Mucosa of stomach (tissue), 1 donor: Measurements from ENCODE around the gene TMEM167A.

Experiments
- H3K27me3 ChIP-seq: one replicate; pipeline ENCODE4 v1.7.0; 2013; ENCODE audit warnings: mild to moderate bottlenecking, low read length; ENCODE audit not compliant: control insufficient read depth, insufficient read depth
- H3K36me3 ChIP-seq: one replicate; pipeline ENCODE4 v1.7.0; 2013; ENCODE audit warnings: low read length; ENCODE audit not compliant: control insufficient read depth, insufficient read depth
- H3K4me1 ChIP-seq: one replicate; pipeline ENCODE4 v1.7.0; 2013; ENCODE audit warnings: mild to moderate bottlenecking, low read length; ENCODE audit not compliant: control insufficient read depth, insufficient read depth
- H3K4me3 ChIP-seq: one replicate; pipeline ENCODE4 v1.7.0; 2013; ENCODE audit warnings: low read length
- H3K9ac ChIP-seq: one replicate; pipeline ENCODE4 v1.7.0; 2013; ENCODE audit warnings: mild to moderate bottlenecking, low read length, moderate library complexity
- H3K9me3 ChIP-seq: one replicate; pipeline ENCODE4 v1.7.0; 2013; ENCODE audit warnings: mild to moderate bottlenecking, low read length, moderate library complexity; ENCODE audit not compliant: control insufficient read depth
- donor health status: Pancreatic carcinoma.

The TMEM167A gene

GRCh38 chr5:83048811-83049210 lies 28.4 kb downstream of the TMEM167A start:
- H3K27me3 ChIP-seq = no peaks in the 10 kb centered on the region
- H3K9ac ChIP-seq = no peak overlapping the region
- H3K36me3 ChIP-seq = no peaks in the 10 kb centered on the region
- no peaks in the 10 kb centered on the region for H3K4me1 ChIP-seq
- H3K9me3 ChIP-seq = no peaks in the 10 kb centered on the region
- no peak overlapping the region for H3K4me3 ChIP-seq

- Histone ChIP-seq H3K9me3 (no peaks in the 10 kb centered on the region), H3K27me3 (no peaks in the 10 kb centered on the region), H3K9ac (no peak overlapping the region), H3K4me3 (no peak overlapping the region), H3K36me3 (no peaks in the 10 kb centered on the region), H3K4me1 (no peaks in the 10 kb centered on the region)
These were observed 28.9 kb downstream of the TMEM167A start for GRCh38 chr5:83048277-83048676.

GRCh38 chr5:83044926-83045325 lies 32.3 kb downstream of the TMEM167A start:
- H3K4me1 ChIP-seq = no peaks in the 10 kb centered on the region
- H3K36me3 ChIP-seq = no peaks in the 10 kb centered on the region
- no peaks in the 10 kb centered on the region for H3K27me3 ChIP-seq
- H3K9ac ChIP-seq = no peak overlapping the region
- H3K9me3 ChIP-seq = no peaks in the 10 kb centered on the region
- no peak overlapping the region for H3K4me3 ChIP-seq

GRCh38 chr5:83042507-83042906 lies 34.7 kb downstream of the TMEM167A start:
- no peaks in the 10 kb centered on the region for H3K4me1 ChIP-seq
- H3K4me3 ChIP-seq = no peak overlapping the region
- no peak overlapping the region for H3K9ac ChIP-seq

GRCh38 chr5:83038924-83039323 lies 38.3 kb downstream of the TMEM167A start:
- Histone ChIP-seq H3K9me3 (no peaks in the 10 kb centered on the region), H3K27me3 (peaks cover 5% of the 10 kb centered on the region), H3K4me3 (no peak overlapping the region), H3K4me1 (no peaks in the 10 kb centered on the region), H3K9ac (no peak overlapping the region), H3K36me3 (no peaks in the 10 kb centered on the region)

More at GRCh38 chr5:83042507-83042906, 34.7 kb downstream of the TMEM167A start:
- no peaks in the 10 kb centered on the region for H3K36me3 ChIP-seq
- H3K27me3 ChIP-seq = no peaks in the 10 kb centered on the region
- no peaks in the 10 kb centered on the region for H3K9me3 ChIP-seq

- Histone ChIP-seq H3K4me3 (no peak overlapping the region), H3K27me3 (peaks cover 5% of the 10 kb centered on the region), H3K9me3 (no peaks in the 10 kb centered on the region), H3K4me1 (no peaks in the 10 kb centered on the region), H3K36me3 (no peaks in the 10 kb centered on the region), H3K9ac (no peak overlapping the region)
These were observed 40.1 kb downstream of the TMEM167A start for GRCh38 chr5:83036991-83037575.

- Histone ChIP-seq H3K9me3 (no peaks in the 10 kb centered on the region), H3K4me1 (no peaks in the 10 kb centered on the region), H3K4me3 (no peak overlapping the region), H3K36me3 (no peaks in the 10 kb centered on the region), H3K9ac (no peak overlapping the region), H3K27me3 (peaks cover 5% of the 10 kb centered on the region)
These were observed 41.7 kb downstream of the TMEM167A start for GRCh38 chr5:83035373-83036100.

- Histone ChIP-seq H3K9me3 (no peaks in the 10 kb centered on the region), H3K27me3 (peaks cover 5% of the 10 kb centered on the region), H3K36me3 (no peaks in the 10 kb centered on the region), H3K9ac (no peak overlapping the region), H3K4me1 (no peaks in the 10 kb centered on the region), H3K4me3 (no peak overlapping the region)
These were observed 42.5 kb downstream of the TMEM167A start for GRCh38 chr5:83034528-83035207.

- Histone ChIP-seq H3K4me3 (no peak overlapping the region), H3K27me3 (peaks cover 5% of the 10 kb centered on the region), H3K9me3 (no peaks in the 10 kb centered on the region)
These were observed 43.2 kb downstream of the TMEM167A start for GRCh38 chr5:83034036-83034435.

GRCh38 chr5:83031381-83031780 lies 45.8 kb downstream of the TMEM167A start:
- H3K9me3 ChIP-seq = no peaks in the 10 kb centered on the region
- H3K4me1 ChIP-seq = no peaks in the 10 kb centered on the region
- H3K9ac ChIP-seq = no peak overlapping the region
- H3K36me3 ChIP-seq = no peaks in the 10 kb centered on the region
- no peak overlapping the region for H3K4me3 ChIP-seq
- H3K27me3 ChIP-seq = peaks cover 5% of the 10 kb centered on the region

More at GRCh38 chr5:83034036-83034435, 43.2 kb downstream of the TMEM167A start:
- H3K4me1 ChIP-seq = no peaks in the 10 kb centered on the region
- no peaks in the 10 kb centered on the region for H3K36me3 ChIP-seq
- H3K9ac ChIP-seq = no peak overlapping the region

- H3K9ac ChIP-seq = no peak overlapping the region
- H3K9me3 ChIP-seq = no peaks in the 10 kb centered on the region
- H3K27me3 ChIP-seq = no peaks in the 10 kb centered on the region
- no peak overlapping the region for H3K4me3 ChIP-seq
- H3K36me3 ChIP-seq = no peaks in the 10 kb centered on the region
- H3K4me1 ChIP-seq = no peaks in the 10 kb centered on the region
These were observed 47.3 kb downstream of the TMEM167A start for GRCh38 chr5:83029912-83030311.

- Histone ChIP-seq H3K9ac (no peak overlapping the region), H3K9me3 (no peaks in the 10 kb centered on the region), H3K36me3 (no peaks in the 10 kb centered on the region)
These were observed 50.1 kb downstream of the TMEM167A start for GRCh38 chr5:83026930-83027687.

More at GRCh38 chr5:83026930-83027687, 50.1 kb downstream of the TMEM167A start:
- H3K27me3 ChIP-seq = no peaks in the 10 kb centered on the region
- H3K4me3 ChIP-seq = no peak overlapping the region
- H3K4me1 ChIP-seq = no peaks in the 10 kb centered on the region
